Measurements from ENCODE around the gene INPP4B.

INPP4B gene

GRCh38 chr4:142741995-142742394 lies 104.1 kb downstream of the INPP4B start:
- no peak for TF ChIP-seq POLR2A (IDR thresholded peaks at IDR 0.05; ENCODE audit: low read depth, low read length)

GRCh38 chr4:142728233-142728632 lies 117.9 kb downstream of the INPP4B start:
- DNase-seq (ENCODE audit: insufficient read length, low spot score) (no peak), FAIRE-seq (no peak)
- TF ChIP-seq POLR2A (IDR thresholded peaks at IDR 0.05; ENCODE audit: low read depth, low read length) = no peak

More at GRCh38 chr4:142741995-142742394, 104.1 kb downstream of the INPP4B start:
- DNase-seq (ENCODE audit: insufficient read length, low spot score) (no peak), FAIRE-seq (no peak)

GRCh38 chr4:142727149-142727548 lies 119.0 kb downstream of the INPP4B start:
- TF ChIP-seq POLR2A (IDR thresholded peaks at IDR 0.05; ENCODE audit: low read depth, low read length) = no peak
- FAIRE-seq = no peak
- no peak for DNase-seq (ENCODE audit: insufficient read length, low spot score)

DNA sequence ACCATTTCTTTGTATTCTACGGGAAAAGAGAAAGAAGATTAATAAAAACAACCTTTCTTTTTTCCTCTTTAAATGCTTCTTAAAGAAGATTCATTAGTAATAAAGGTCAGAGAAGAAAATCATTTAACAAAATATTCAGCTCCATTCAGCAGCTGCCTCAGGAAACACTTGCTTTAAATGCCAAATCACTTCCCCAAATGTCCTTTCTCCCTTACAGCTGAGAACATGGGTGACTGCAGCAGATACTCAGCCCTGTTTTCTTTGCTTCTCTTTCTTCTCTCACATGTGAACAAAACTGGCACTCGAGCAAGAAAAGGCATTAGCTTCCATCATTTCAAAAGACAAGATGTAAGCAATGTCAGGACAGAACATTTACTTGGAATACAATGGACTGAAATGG lies 120.2 kb downstream of the INPP4B start:
- TF ChIP-seq POLR2A (IDR thresholded peaks at IDR 0.05; ENCODE audit: low read depth, low read length) = no peak
- DNase-seq (ENCODE audit: insufficient read length, low spot score) (no peak), FAIRE-seq (no peak)

- DNase-seq (ENCODE audit: insufficient read length, low spot score) (no peak), FAIRE-seq (no peak)
- no peak for TF ChIP-seq POLR2A (IDR thresholded peaks at IDR 0.05; ENCODE audit: low read depth, low read length)
These were observed 124.9 kb downstream of the INPP4B start for GRCh38 chr4:142721187-142721586.

DNA sequence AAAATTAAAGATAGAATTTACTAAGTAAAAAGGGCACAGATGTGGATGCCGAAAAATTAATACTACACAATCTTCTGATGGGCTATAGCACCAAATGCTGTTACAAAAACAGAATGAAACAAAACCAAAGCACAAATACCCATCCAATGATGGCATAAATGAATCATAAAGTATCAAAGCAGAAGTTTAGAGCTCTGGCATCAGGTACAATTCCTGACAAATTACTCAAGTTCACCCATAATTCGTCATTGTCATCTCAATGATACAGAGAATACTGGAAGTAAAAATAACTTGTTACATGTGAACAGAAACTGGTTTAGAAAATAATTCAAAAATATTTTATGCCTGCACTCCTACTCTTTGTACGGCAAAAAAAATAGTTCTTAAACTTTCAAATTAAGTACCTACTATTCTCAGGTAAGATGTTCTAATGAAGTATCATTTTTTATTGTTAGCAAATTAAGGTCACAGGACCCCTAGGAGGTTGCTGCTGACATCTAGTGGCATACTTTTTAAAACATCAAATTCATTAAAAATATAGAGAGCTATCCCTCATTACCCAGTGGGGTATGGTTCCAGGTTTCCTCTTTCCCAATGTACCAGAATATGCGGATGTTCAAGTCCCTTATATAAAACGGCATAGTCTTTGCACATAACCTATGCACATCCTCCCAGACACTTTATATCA lies 126.1 kb downstream of the INPP4B start:
- no peak for TF ChIP-seq POLR2A (IDR thresholded peaks at IDR 0.05; ENCODE audit: low read depth, low read length)
- FAIRE-seq (no peak), DNase-seq (ENCODE audit: insufficient read length, low spot score) (peak; percentile 2)

GRCh38 chr4:142718981-142719380 lies 127.1 kb downstream of the INPP4B start:
- DNase-seq (ENCODE audit: insufficient read length, low spot score) = no peak
- FAIRE-seq = no peak
- no peak for TF ChIP-seq POLR2A (IDR thresholded peaks at IDR 0.05; ENCODE audit: low read depth, low read length)

GRCh38 chr4:142715727-142716126 lies 130.4 kb downstream of the INPP4B start:
- DNase-seq (ENCODE audit: insufficient read length, low spot score) (no peak), FAIRE-seq (no peak)
- TF ChIP-seq POLR2A (IDR thresholded peaks at IDR 0.05; ENCODE audit: low read depth, low read length) = no peak

- DNase-seq (ENCODE audit: insufficient read length, low spot score) = no peak
- FAIRE-seq = no peak
- no peak for TF ChIP-seq POLR2A (IDR thresholded peaks at IDR 0.05; ENCODE audit: low read depth, low read length)
These were observed 132.6 kb downstream of the INPP4B start for GRCh38 chr4:142713282-142714030.

- DNase-seq (ENCODE audit: insufficient read length, low spot score) (no peak), FAIRE-seq (no peak)
These were observed 137.9 kb downstream of the INPP4B start for GRCh38 chr4:142708231-142708630.

DNA sequence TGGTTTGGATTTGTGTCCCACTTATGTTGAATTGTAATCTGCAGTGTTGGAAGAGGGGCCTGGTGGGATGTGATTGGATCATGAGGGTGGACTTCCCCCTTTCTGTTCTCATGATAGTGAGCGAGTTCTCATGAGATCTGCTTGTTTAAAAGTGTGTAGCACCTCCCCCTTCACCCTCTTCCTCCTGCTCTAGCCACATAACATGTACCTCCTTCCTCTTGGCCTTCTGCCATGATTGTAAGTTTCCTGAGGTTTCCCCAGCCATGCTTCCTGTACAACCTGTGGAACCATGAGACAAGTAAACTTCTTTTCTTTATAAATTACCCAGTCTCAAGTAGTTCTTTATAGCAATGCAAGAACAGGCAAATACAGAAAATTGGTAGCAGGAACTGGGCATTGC lies 138.7 kb downstream of the INPP4B start:
- TF ChIP-seq POLR2A (IDR thresholded peaks at IDR 0.05; ENCODE audit: low read depth, low read length) = no peak
- FAIRE-seq (no peak), DNase-seq (ENCODE audit: insufficient read length, low spot score) (no peak)

More at GRCh38 chr4:142708231-142708630, 137.9 kb downstream of the INPP4B start:
- TF ChIP-seq POLR2A (IDR thresholded peaks at IDR 0.05; ENCODE audit: low read depth, low read length) = no peak

- no peak for TF ChIP-seq POLR2A (IDR thresholded peaks at IDR 0.05; ENCODE audit: low read depth, low read length)
- DNase-seq (ENCODE audit: insufficient read length, low spot score) (no peak), FAIRE-seq (no peak)
These were observed 139.7 kb downstream of the INPP4B start for GRCh38 chr4:142706381-142706780.

- FAIRE-seq (no peak), DNase-seq (ENCODE audit: insufficient read length, low spot score) (no peak)
- TF ChIP-seq POLR2A (IDR thresholded peaks at IDR 0.05; ENCODE audit: low read depth, low read length) = no peak
These were observed 140.3 kb downstream of the INPP4B start for GRCh38 chr4:142705820-142706219.

- DNase-seq (ENCODE audit: insufficient read length, low spot score) = no peak
- FAIRE-seq = no peak
- TF ChIP-seq POLR2A (IDR thresholded peaks at IDR 0.05; ENCODE audit: low read depth, low read length) = no peak
These were observed 142.3 kb downstream of the INPP4B start for GRCh38 chr4:142703694-142704309.

All from H54 (cell line).